MM.1S (cell line): ENCODE results near the gene CKLF.
"Not testable (repeated sequence)": the region's sequence is repeated elsewhere in the genome, so short reads cannot be mapped to it uniquely, and the experiment has no call there.

Experiments
- DNase-seq: peaks from one replicate; pipeline ENCODE4 v3.0.0-alpha.2; 2015
- H2AFZ ChIP-seq: fragments of 300-600 bp; sonication (generic); 2 replicates; pipeline ENCODE4 v1.6.0; 2016; ENCODE audit warnings: antibody characterized with exemption, low read length
- H3F3A ChIP-seq: fragments of 300-600 bp; sonication (generic); 2 replicates; pipeline ENCODE4 v1.6.1; 2016; ENCODE audit warnings: mild to moderate bottlenecking, antibody characterized with exemption, low read length, moderate library complexity, mixed read lengths; ENCODE audit not compliant: insufficient read depth
- H3K27ac ChIP-seq: fragments of 300-600 bp; sonication (generic); 2 replicates; pipeline ENCODE4 v1.5.1; 2016; ENCODE audit warnings: mild to moderate bottlenecking, low read length
- H3K27me3 ChIP-seq: fragments of 300-600 bp; sonication (generic); replicated peaks from 2 replicates; pipeline ENCODE4 v1.6.0; 2016; ENCODE audit warnings: low read length; ENCODE audit not compliant: insufficient read depth
- H3K36me3 ChIP-seq: fragments of 300-600 bp; sonication (generic); replicated peaks from 2 replicates; pipeline ENCODE4 v1.6.1; 2016; ENCODE audit warnings: mild to moderate bottlenecking, low read length, mixed read lengths; ENCODE audit not compliant: insufficient read depth
- H3K4me1 ChIP-seq: fragments of 300-600 bp; sonication (generic); 2 replicates; pipeline ENCODE4 v1.6.1; 2016; ENCODE audit warnings: low read length, mixed read lengths
- H3K4me2 ChIP-seq: fragments of 300-600 bp; sonication (generic); 2 replicates; pipeline ENCODE4 v1.6.0; 2016; ENCODE audit warnings: low read depth, low read length
- H3K4me3 ChIP-seq: fragments of 300-600 bp; sonication (generic); 2 replicates; pipeline ENCODE4 v1.5.1; 2016; ENCODE audit warnings: low read length, mixed read lengths
- H3K79me2 ChIP-seq: fragments of 300-600 bp; sonication (generic); 2 replicates; pipeline ENCODE4 v1.6.1; 2016; ENCODE audit warnings: mixed run types, low read length, mixed read lengths
- H3K9ac ChIP-seq: fragments of 300-600 bp; sonication (generic); 2 replicates; pipeline ENCODE4 v1.6.1; 2016; ENCODE audit warnings: low read length, mixed read lengths
- H3K9me2 ChIP-seq: fragments of 300-600 bp; sonication (generic); replicated peaks from 2 replicates; pipeline ENCODE4 v1.6.1; 2016; ENCODE audit warnings: mild to moderate bottlenecking, low read length, mixed read lengths; ENCODE audit not compliant: insufficient read depth
- H3K9me3 ChIP-seq: fragments of 300-600 bp; sonication (generic); replicated peaks from 2 replicates; pipeline ENCODE4 v1.6.1; 2016; ENCODE audit warnings: mild to moderate bottlenecking, low read length, mixed read lengths; ENCODE audit not compliant: insufficient read depth
- H4K20me1 ChIP-seq: fragments of 300-600 bp; sonication (generic); 2 replicates; pipeline ENCODE4 v1.6.1; 2016; ENCODE audit warnings: mild to moderate bottlenecking, low read length, moderate library complexity, mixed read lengths; ENCODE audit not compliant: insufficient read depth
- EZH2 ChIP-seq: fragments of 300-600 bp; sonication (generic); optimal IDR thresholded peaks from 2 replicates; pipeline ENCODE3; 2017; ENCODE audit warnings: low read depth, mild to moderate bottlenecking, antibody characterized with exemption, low read length, mixed read lengths
- EZH2phosphoT487 ChIP-seq: fragments of 300-600 bp; sonication (generic); IDR thresholded peaks from 2 replicates; pipeline ENCODE4 v1.6.1; 2018; ENCODE audit warnings: antibody characterized with exemption, low read length
- TF ChIP-seq, protein P1 (sequence below): fragments of 300-600 bp; sonication (generic); IDR thresholded peaks from 2 replicates; pipeline ENCODE4 v1.5.1; 2016; ENCODE audit warnings: antibody characterized with exemption, low read length, mixed read lengths

The CKLF gene

DNA sequence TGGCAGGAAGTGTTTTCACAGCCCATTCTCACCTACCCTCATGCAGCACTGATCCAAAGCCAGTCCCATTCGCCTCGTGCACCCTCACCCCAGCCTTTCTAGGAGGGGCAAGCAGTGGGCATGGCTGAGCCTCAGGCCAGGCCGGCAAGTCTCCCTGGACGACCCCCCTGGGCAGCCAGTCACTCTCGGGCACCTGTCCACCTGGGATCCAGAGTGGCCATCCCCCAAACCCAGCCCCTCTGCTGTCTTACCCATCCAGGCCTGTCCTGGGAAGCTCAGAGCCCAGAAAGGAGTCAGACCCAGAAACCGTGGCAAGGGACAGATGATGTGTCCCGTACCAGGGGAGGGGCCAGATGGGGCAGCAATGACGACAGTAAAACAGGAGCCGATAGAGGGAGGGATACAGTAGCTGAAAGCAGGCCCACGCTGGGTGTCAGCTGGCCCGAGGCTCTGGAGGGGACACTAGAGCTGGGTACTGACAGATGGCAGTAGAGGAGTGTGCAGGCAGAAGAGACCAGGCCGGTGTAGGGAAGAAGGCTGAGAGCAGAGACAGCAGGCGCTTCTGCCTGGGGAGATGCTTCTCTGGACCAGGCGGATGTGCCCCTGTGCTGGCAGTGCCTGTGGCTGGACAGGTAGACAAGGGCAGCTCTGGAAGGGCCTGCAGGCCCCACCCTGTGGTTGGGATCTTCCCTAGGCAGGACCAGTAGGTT, 57.9 kb downstream of the CKLF start:
- no peak for DNase-seq
- Histone ChIP-seq H3K4me3 (no peak overlapping the region), H3K27me3 (no peaks in the 10 kb centered on the region), H4K20me1 (no peaks in the 10 kb centered on the region), H3K4me2 (no peak overlapping the region), H3F3A (no peaks in the 10 kb centered on the region), H3K9me3 (no peaks in the 10 kb centered on the region), H2AFZ (no peak overlapping the region), H3K36me3 (no peaks in the 10 kb centered on the region), H3K27ac (no peak overlapping the region), H3K9me2 (no peaks in the 10 kb centered on the region), H3K9ac (no peak overlapping the region), H3K4me1 (peaks cover 6% of the 10 kb centered on the region), H3K79me2 (no peaks in the 10 kb centered on the region)
- TF ChIP-seq EZH2 (no peak), EZH2phosphoT487 (no peak)
- TF ChIP-seq, protein P1, sequence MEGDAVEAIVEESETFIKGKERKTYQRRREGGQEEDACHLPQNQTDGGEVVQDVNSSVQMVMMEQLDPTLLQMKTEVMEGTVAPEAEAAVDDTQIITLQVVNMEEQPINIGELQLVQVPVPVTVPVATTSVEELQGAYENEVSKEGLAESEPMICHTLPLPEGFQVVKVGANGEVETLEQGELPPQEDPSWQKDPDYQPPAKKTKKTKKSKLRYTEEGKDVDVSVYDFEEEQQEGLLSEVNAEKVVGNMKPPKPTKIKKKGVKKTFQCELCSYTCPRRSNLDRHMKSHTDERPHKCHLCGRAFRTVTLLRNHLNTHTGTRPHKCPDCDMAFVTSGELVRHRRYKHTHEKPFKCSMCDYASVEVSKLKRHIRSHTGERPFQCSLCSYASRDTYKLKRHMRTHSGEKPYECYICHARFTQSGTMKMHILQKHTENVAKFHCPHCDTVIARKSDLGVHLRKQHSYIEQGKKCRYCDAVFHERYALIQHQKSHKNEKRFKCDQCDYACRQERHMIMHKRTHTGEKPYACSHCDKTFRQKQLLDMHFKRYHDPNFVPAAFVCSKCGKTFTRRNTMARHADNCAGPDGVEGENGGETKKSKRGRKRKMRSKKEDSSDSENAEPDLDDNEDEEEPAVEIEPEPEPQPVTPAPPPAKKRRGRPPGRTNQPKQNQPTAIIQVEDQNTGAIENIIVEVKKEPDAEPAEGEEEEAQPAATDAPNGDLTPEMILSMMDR: no peak

- H3K9ac ChIP-seq, H3K4me1 ChIP-seq, H3K4me3 ChIP-seq, H4K20me1 ChIP-seq, H3F3A ChIP-seq, H3K27me3 ChIP-seq, H3K79me2 ChIP-seq, H3K9me2 ChIP-seq, H3K9me3 ChIP-seq, DNase-seq, H3K4me2 ChIP-seq, H2AFZ ChIP-seq, H3K36me3 ChIP-seq, H3K27ac ChIP-seq: not testable (repeated sequence)
These were observed 59.5 kb downstream of the CKLF start for GRCh38 chr16:66611911-66612310.

DNA sequence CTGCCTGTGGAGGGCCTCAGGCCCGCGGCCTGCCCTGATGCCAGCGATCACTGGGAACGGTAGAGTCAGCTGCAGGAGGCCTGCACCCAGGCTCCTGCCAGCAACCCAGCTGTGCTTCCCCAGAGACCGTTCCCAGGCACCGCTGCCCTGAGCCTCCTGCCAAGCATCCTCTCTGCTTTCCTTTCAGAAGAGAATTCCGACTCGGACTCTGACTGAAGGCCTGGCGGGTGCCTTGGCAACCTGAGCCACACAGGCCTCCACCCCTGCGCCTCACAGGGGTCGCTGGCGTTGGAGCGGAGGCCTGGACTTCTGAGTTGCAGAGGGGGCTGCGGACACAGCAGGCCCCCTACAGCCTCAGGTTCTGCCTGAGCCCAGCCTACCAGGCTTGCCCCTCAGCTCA, 60.0 kb downstream of the CKLF start:
- Histone ChIP-seq H4K20me1 (no peaks in the 10 kb centered on the region), H3K79me2 (no peaks in the 10 kb centered on the region), H2AFZ (no peak overlapping the region), H3K4me2 (no peak overlapping the region), H3K27ac (no peak overlapping the region), H3K36me3 (no peaks in the 10 kb centered on the region), H3K4me3 (no peak overlapping the region), H3K4me1 (peaks cover 6% of the 10 kb centered on the region), H3K27me3 (no peaks in the 10 kb centered on the region), H3F3A (no peaks in the 10 kb centered on the region), H3K9ac (no peak overlapping the region), H3K9me3 (no peaks in the 10 kb centered on the region), H3K9me2 (no peaks in the 10 kb centered on the region)
- DNase-seq: no peak
- TF ChIP-seq EZH2: no peak
- TF ChIP-seq, protein P1: no peak
- TF ChIP-seq EZH2phosphoT487: no peak

DNA sequence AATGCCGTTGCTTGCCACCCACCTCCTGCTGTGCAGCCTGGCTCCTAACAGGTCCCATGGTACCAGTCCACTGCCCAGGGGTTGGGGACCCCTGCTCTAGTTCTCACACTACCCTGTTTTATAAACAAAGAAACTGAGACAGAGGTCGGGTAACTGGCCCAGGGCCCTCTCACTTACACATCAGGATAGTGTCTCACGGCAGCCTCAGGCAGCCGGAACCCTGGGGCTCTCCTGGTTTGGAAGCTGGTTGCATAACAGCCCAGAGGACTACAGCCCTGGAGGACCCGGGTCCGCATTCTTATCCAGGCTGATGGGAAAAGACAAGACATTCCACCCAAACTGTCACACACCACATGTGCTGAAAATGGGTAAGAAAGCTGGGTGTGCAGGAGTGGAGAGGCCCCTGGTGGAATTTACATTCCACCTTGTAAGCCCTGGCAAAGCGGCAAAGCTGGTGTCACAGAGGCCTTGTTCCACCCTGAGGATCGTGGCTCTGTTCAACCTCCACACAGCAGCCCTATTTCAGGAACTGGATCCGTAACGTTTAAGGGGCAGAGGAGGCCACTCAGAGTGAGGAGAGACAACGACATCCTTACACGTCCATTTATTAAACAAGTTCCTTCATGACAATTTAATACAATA, 61.9 kb downstream of the CKLF start:
- Histone ChIP-seq H2AFZ (no peak overlapping the region), H3K9me2 (no peaks in the 10 kb centered on the region), H3K36me3 (no peaks in the 10 kb centered on the region), H3F3A (no peaks in the 10 kb centered on the region), H3K27ac (no peak overlapping the region), H3K4me3 (no peak overlapping the region), H3K9ac (no peak overlapping the region), H3K4me2 (no peak overlapping the region), H4K20me1 (no peaks in the 10 kb centered on the region), H3K79me2 (no peaks in the 10 kb centered on the region), H3K27me3 (no peaks in the 10 kb centered on the region), H3K9me3 (no peaks in the 10 kb centered on the region), H3K4me1 (no peaks in the 10 kb centered on the region)
- no peak for DNase-seq
- TF ChIP-seq, protein P1: no peak
- TF ChIP-seq EZH2phosphoT487 (no peak), EZH2 (no peak)
